ENCODE data around the gene FCGBP. TPM values are rescaled to one million over a fixed set of nuclear protein-coding genes. Genes with fewer than 3 reads are reported as not detected.

Gene FCGBP
- total RNA-seq, 1 donor from 2014 or later, result 108 TPM

DNA sequence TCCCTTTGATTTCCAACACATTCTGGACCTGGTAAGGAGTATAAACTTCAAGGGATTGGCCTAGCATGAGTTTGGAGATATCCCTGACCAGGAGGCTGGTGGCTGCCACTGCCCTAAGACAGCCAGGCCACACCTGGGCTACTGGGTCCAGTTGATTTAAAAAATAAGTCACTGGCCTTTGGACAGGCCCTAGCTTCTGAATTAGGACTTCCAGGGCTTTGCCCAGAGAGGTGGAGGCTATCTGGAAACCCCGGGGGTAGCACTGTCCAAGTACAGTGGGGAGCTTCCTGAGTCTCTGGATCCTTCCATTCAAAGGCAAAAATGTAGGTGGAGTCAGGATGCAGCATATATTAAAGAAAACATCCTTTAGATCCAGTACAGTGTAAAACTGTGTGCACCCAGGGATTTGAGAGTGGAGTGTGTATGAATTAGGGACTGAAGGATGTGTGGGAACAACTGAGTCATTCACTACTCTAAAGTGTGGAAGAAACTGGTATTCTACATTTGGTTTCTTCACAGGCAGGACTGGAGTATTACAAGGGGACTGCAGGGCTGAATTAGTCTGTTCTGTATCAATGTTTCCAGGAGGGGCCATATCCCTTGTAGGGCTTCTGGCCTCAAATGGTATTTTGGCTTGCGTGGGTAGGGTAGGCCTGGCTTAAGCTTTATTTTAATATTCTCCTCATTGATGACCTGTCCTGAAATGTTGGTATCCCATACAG, 14.8 kb upstream of the FCGBP start:
- DNase-seq (ENCODE audit: low spot score), result no peak

- DNase-seq (ENCODE audit: low spot score), result no peak
Observed at GRCh38 chr19:39946532-39946931, 12.1 kb upstream of the FCGBP start.

GRCh38 chr19:39943586-39943985, 9.2 kb upstream of the FCGBP start:
- DNase-seq (ENCODE audit: low spot score), result no peak

DNA sequence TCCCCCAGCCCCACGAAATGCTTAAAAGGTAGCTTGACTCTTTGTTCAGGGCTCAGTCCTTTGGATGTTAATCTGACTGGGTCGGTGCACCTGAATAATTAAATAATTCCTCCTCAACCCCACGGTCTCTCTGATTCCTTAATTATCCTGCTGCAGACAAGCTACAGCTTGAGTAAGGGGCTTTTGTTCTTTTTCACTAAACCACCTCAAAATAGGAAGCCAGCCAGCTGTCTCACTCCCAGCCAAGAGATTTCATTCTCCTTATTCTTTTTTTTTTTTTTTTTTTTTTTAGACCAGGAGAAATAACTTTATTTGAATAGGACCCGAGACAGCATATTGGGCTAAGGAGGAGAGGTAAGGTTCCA, 7.9 kb upstream of the FCGBP start:
- no peak for DNase-seq (ENCODE audit: low spot score)

- DNase-seq (ENCODE audit: low spot score), result no peak
Observed at GRCh38 chr19:39941615-39942365, 7.4 kb upstream of the FCGBP start.

GRCh38 chr19:39941151-39941550, 6.7 kb upstream of the FCGBP start:
- no peak for DNase-seq (ENCODE audit: low spot score)

- DNase-seq (ENCODE audit: low spot score), result no peak
Observed at GRCh38 chr19:39940221-39940833, 5.9 kb upstream of the FCGBP start.

DNA sequence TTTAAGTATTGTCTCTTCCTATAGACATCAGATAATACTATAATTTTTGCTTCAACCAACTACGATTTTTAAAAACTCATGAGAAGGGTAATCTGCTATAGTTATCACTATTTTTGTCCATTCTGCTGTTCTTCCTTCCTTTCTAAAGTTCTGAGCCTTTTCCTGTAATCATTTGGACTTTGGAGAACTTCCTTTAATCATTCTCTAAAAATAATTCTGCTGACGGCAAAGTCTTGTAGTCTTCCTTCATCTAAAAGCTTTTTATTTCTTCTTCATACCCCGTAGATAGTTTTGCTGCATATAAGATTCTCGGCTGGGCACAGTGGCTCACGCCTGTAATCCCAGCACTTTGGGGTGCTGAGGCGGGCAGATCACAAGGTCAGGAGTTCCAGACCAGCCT, 5.1 kb upstream of the FCGBP start:
- DNase-seq (ENCODE audit: low spot score), result no peak

GRCh38 chr19:39937787-39938186, 3.4 kb upstream of the FCGBP start:
- DNase-seq (ENCODE audit: low spot score), result no peak

DNA sequence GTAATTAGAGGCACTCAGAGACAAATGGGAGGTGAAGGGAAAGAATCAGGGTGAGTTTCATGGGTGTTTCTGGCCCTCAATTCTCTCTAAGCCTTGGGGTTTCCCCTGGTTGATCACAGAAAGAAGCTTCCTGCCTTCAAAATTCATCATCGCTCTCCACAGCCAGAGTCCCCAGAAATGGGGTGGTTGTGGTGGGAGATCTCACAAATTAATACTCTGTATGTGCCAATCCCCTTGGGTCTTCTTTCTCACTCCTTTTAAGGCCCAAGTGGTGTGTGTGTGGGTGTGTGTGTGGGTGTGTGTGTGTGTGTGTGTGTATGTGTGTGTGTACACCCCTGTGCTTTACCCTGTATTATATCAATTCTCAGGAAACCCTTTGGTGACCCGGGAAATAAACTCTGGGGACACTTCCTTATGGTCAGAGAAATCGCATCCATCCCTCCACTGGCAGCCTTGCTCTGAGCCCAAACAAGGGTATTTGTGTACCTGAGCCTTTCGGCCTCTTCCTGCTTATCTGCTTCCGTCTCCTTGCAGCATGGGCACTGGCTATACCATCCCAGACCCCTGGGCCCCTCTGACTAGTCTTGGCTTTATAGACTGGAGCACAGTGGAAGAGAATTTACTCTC, 2.8 kb upstream of the FCGBP start:
- no peak for DNase-seq (ENCODE audit: low spot score)

GRCh38 chr19:39936622-39937021, 2.2 kb upstream of the FCGBP start:
- no peak for DNase-seq (ENCODE audit: low spot score)

DNA sequence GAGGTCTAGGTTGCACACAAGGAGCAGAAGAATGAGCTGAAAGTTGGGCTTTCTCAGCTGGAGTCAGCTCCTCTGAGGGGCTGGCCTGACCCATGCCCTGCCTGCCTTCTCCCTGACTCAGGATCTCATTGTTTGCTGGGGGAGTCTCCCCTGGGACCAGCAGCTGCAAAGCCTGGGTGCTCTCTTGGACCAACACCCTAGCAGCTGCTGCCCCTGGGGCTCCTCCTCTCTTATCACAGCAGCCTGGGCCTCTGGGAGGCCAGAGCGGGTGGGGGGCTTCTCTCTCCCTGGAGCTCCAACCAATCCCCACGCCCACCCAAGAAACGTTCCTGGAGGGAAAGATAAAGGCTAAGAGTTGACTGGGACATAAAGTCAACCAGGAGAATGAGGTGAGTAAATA, 1.6 kb upstream of the FCGBP start:
- no peak for DNase-seq (ENCODE audit: low spot score)

DNA sequence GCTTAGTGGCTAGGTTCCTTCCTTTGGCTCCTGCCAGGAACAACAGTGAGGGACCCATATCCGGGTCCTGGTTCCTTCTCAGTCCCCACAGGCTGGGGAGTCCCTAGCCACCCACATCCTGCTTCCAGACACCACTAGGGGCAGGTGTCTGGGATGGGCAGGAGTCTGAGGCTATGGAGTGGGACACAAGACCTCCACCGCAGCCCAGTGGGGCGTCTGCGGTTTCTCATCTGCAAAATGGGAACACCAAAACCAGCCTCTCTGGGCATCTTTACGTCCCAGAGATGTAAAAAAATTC, 879 bp upstream of the FCGBP start:
- DNase-seq (ENCODE audit: low spot score), result no peak

DNA sequence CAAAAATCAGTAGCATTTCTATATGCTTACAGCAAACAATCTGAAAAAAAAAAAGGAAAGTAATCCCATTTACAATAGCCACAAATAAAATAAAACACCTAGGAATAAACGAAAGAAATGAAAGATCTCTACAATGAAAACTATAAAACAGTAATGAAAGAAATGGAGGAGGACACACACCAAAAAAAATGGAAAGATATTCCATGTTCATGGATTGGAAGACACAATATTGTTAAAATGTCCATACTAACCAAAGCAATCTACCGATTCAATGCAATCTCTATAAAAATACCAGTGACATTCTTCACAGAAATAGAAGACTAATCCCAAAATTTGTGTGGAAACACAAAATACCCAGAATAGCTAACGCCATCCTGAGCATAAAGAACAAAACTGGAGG, 4.7 kb downstream of the FCGBP start:
- DNase-seq (ENCODE audit: low spot score), result no peak

GRCh38 chr19:39928357-39928725, 6.1 kb downstream of the FCGBP start:
- DNase-seq (ENCODE audit: low spot score), result no peak

- DNase-seq (ENCODE audit: low spot score), result peak; percentile 73
Observed at GRCh38 chr19:39927524-39928356, 6.7 kb downstream of the FCGBP start.

GRCh38 chr19:39927076-39927475, 7.4 kb downstream of the FCGBP start:
- peak; percentile 73 for DNase-seq (ENCODE audit: low spot score)

DNA sequence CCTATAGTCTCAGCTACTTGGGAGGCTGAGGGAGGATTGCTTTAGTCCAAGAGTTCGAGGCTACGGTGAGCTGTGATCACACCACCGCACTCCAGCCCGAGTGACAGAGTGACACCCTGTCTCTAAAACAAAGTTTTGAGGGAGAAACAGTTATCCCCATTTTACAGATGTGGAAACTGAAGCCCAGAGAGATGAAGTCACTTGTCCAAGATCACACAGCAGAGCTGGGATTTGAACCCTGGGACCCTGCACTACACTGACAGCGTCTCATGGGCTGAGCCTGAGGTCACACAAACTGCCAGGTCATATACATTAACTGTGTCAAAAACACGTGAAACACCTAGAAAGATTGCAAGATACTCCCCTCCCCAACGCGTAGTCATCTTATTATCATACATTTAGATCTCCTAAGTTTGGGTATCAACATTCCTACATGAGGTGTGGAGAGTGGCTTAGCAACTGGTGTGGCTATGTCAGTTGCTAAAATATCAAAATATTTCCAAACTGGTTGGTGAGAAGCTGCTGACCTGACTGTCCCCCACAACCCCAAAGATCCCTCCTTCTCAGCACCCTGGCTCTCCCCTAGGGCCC, 8.2 kb downstream of the FCGBP start:
- DNase-seq (ENCODE audit: low spot score), result peak; percentile 51

DNA sequence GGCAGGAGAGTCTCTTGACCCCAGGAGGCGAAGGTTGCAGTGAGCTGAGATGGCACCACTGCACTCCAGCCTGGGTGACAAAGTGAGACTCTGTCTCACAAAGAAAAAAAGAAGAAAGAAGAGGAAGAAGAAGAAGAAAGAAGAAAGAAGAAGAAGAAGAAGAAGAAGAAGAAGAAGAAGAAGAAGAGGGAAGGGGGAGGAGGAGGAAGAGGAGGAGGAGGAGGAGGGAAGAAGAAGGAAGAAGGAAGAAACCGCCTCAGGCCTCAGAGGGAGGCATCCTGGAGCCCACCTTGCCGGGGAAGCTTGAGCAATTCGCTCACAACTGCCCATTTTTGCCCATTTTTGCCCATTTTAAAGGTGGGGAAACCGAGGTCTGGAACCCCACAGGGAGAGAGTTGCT, 9.5 kb downstream of the FCGBP start:
- DNase-seq (ENCODE audit: low spot score), result no peak

- peak; percentile 82 for DNase-seq (ENCODE audit: low spot score)
Observed at GRCh38 chr19:39924389-39924788, 10.0 kb downstream of the FCGBP start.

- DNase-seq (ENCODE audit: low spot score), result no peak
Observed at GRCh38 chr19:39923862-39924261, 10.6 kb downstream of the FCGBP start.
